A673 (cell line): ENCODE results near the gene FAM50B. TPM values are rescaled to one million over a fixed set of nuclear protein-coding genes. Genes with fewer than 3 reads are reported as not detected.

Experiments used
- BruUV-seq: library from RNA; stranded (reverse); fragments of 400-500 nt; replicated peaks from 2 replicates; lab custom pipeline; 2021; lab: Mats Ljungman, UMichigan
- CTCF ChIA-PET: fragments of 300-600 bp; sonication (Branson Sonifier 250); formaldehyde crosslinking; loops from one replicate; lab custom pipeline; 2022; ENCODE audit warnings: antibody characterized with exemption; lab: Charles Lee
- POLR2A ChIA-PET: fragments of 300-600 bp; sonication (Branson Sonifier 250); formaldehyde crosslinking; loops from one replicate; lab custom pipeline; 2022; ENCODE audit warnings: antibody characterized with exemption; ENCODE audit not compliant: low non-redundant PET; lab: Charles Lee
- DNase-seq: peaks from one replicate; pipeline ENCODE4 v3.0.0-alpha.2; 2015; ENCODE audit warnings: low spot score
- H3K27ac ChIP-seq: fragments of 200-600 bp; sonication (generic); 2 replicates; pipeline ENCODE4 v1.5.1; 2016; ENCODE audit warnings: mixed run types, low read depth, mild to moderate bottlenecking, mixed read lengths, antibody characterized with exemption, low read length; ENCODE audit not compliant: poor library complexity, severe bottlenecking
- H3K27me3 ChIP-seq: fragments of 200-600 bp; sonication (generic); replicated peaks from 2 replicates; pipeline ENCODE4 v1.6.1; 2017; ENCODE audit warnings: mixed run types, low read depth, mild to moderate bottlenecking, mixed read lengths, antibody characterized with exemption, low read length; ENCODE audit not compliant: insufficient read depth, poor library complexity
- H3K36me3 ChIP-seq: fragments of 200-600 bp; sonication (generic); 2 replicates; pipeline ENCODE4 v1.6.1; 2016; ENCODE audit warnings: mixed run types, mild to moderate bottlenecking, mixed read lengths, antibody characterized with exemption, low read length; ENCODE audit not compliant: insufficient read depth, poor library complexity, severe bottlenecking
- H3K4me1 ChIP-seq: fragments of 200-600 bp; sonication (generic); 2 replicates; pipeline ENCODE4 v1.6.1; 2017; ENCODE audit warnings: mixed run types, mild to moderate bottlenecking, mixed read lengths, antibody characterized with exemption, low read length; ENCODE audit not compliant: insufficient read depth, poor library complexity, severe bottlenecking
- H3K4me3 ChIP-seq: fragments of 200-600 bp; sonication (generic); 2 replicates; pipeline ENCODE4 v1.5.1; 2016; ENCODE audit warnings: low read depth, mixed run types, mild to moderate bottlenecking, mixed read lengths, low read length; ENCODE audit not compliant: poor library complexity, severe bottlenecking
- H3K9me3 ChIP-seq: fragments of 200-600 bp; sonication (generic); 2 replicates; pipeline ENCODE4 v1.6.1; 2016; ENCODE audit warnings: mixed run types, low read depth, mild to moderate bottlenecking, mixed read lengths, antibody characterized with exemption, low read length; ENCODE audit not compliant: poor library complexity, severe bottlenecking
- EZH2 ChIP-seq: fragments of 200-600 bp; sonication (generic); IDR thresholded peaks from 2 replicates; pipeline ENCODE4 v1.6.1; 2017; ENCODE audit warnings: borderline replicate concordance, low read depth, mild to moderate bottlenecking, mixed read lengths, antibody characterized with exemption, low read length; ENCODE audit not compliant: poor library complexity, severe bottlenecking
- intact Hi-C: fragments of 100-400 bp; cut with micrococcal nuclease; formaldehyde crosslinking; loops from one replicate; pipeline ENCODE4 v1.10.0; 2022; ENCODE audit not compliant: unreplicated experiment
- total RNA-seq: library from RNA; stranded (reverse); gene quantifications from 2 replicates; pipeline ENCODE4 v1.2.3, GENCODE V29; 2021
- TF ChIP-seq, protein P1 (sequence below): fragments of 300-800, 200-600 bp; sonication (generic); conservative IDR thresholded peaks from 2 replicates; pipeline ENCODE4 v1.5.1; 2017; ENCODE audit warnings: low read depth, mild to moderate bottlenecking, antibody characterized with exemption, low read length, moderate library complexity, mixed read lengths

The FAM50B gene
- total RNA-seq, 1 experiment from 2014 or later = 10.1 TPM

DNA sequence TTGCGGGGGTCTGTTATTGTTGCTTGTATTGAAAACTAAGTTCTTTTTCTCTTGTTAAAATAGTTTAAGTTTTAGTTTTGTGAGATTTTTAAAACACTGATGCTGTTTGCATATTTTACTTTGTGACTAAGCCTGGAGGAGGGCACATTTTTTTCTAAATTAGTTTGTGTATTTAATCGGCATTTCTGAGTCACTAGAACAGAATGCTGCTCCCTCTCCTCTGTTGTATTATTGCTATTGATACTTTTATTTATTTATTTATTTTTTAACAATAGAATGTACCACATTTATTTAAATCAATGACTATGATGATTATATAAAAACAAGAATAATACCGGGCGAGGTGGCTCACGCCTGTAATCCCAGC is 5.1 kb upstream of the FAM50B start:
- no peak for DNase-seq
- ChIA-PET POLR2A (no interaction called here), CTCF (no interaction called here)
- H3K27me3 ChIP-seq = no peaks in the 10 kb centered on the region
- TF ChIP-seq, protein P1, sequence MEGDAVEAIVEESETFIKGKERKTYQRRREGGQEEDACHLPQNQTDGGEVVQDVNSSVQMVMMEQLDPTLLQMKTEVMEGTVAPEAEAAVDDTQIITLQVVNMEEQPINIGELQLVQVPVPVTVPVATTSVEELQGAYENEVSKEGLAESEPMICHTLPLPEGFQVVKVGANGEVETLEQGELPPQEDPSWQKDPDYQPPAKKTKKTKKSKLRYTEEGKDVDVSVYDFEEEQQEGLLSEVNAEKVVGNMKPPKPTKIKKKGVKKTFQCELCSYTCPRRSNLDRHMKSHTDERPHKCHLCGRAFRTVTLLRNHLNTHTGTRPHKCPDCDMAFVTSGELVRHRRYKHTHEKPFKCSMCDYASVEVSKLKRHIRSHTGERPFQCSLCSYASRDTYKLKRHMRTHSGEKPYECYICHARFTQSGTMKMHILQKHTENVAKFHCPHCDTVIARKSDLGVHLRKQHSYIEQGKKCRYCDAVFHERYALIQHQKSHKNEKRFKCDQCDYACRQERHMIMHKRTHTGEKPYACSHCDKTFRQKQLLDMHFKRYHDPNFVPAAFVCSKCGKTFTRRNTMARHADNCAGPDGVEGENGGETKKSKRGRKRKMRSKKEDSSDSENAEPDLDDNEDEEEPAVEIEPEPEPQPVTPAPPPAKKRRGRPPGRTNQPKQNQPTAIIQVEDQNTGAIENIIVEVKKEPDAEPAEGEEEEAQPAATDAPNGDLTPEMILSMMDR = no peak
- no peak for TF ChIP-seq EZH2
- no TSS peak for BruUV-seq
- peaks cover 6% of the 10 kb centered on the region for H3K4me1 ChIP-seq
- no peak overlapping the region for H3K4me3 ChIP-seq
- no peaks in the 10 kb centered on the region for H3K36me3 ChIP-seq
- intact Hi-C loops = no loop called here
- H3K9me3 ChIP-seq = no peaks in the 10 kb centered on the region
- no peak overlapping the region for H3K27ac ChIP-seq

DNA sequence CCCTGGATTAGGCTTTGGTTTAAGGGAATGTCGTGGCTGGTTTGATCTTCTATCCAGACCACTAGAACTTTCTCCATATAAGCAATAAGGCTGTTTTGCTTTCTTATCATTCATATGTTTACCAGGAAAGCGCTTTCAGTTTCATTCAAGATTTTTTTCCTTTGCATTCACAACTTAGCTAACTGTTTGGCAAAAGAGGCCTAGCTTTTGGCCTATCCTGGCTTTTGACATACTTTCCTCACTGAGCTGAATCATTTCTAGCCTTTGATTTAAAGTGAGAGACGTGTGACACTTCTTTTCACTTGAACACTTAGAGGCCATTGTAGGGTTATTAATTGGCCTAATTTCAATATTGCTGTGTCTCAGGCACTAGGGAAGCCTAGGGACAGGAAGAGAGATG is 1.7 kb upstream of the FAM50B start:
- H3K4me3 ChIP-seq = no peak overlapping the region
- BruUV-seq = no TSS peak
- intact Hi-C loops = loop anchor here (5.0 kb wide), 1 partner anchor 95 kb away; the partner anchor contains the start of gene PXDC1

DNA sequence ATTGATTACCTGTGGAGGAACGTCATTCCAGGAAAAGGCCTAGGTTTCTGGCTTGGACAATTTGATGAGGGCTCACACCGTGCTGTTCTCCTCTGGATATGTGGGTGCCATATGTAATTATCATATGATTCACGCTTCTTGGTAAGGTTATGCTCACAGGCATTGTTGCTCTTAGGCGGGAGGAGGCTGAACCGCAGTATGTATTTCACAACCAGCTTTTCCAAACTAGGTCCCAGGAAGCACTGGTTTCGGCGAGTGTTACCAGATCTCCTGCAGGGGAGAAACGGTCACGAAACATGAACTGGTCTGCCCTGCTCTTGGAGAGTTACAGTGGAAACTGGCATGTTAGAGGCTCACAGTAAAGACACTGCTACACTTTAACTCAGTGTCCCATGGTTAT is 793 bp upstream of the FAM50B start:
- Histone ChIP-seq H3K36me3 (no peaks in the 10 kb centered on the region), H3K4me1 (no peaks in the 10 kb centered on the region), H3K27ac (peak overlapping the region; percentile 24), H3K27me3 (no peaks in the 10 kb centered on the region), H3K4me3 (peak overlapping the region; percentile 68), H3K9me3 (no peaks in the 10 kb centered on the region)
- ChIA-PET CTCF (interaction anchor here (0.6 to 1.7 kb wide), 26 partner anchors 8 to 1904 kb away, joined by 3 to 26 read pairs (median 4); no protein-coding TSS in a partner anchor), POLR2A (interaction anchor here (0.6 kb wide), 1 partner anchor 173 kb away, joined by 4 read pairs; a partner anchor contains a TSS)
- BruUV-seq = no TSS peak
- DNase-seq = no peak
- intact Hi-C loops = loop anchor here (5.0 kb wide), 1 partner anchor 96 kb away; the partner anchor contains the start of gene PXDC1
- TF ChIP-seq EZH2 = no peak
- TF ChIP-seq, protein P1 = no peak

More for the DNA sequence above, 1.7 kb upstream of the FAM50B start:
- POLR2A ChIA-PET = no interaction called here
- DNase-seq = no peak
- H3K9me3 ChIP-seq = no peaks in the 10 kb centered on the region
- TF ChIP-seq, protein P1 = no peak
- no peak for TF ChIP-seq EZH2
- no peak overlapping the region for H3K27ac ChIP-seq
- H3K4me1 ChIP-seq = no peaks in the 10 kb centered on the region
- H3K36me3 ChIP-seq = no peaks in the 10 kb centered on the region
- CTCF ChIA-PET = no interaction called here
- H3K27me3 ChIP-seq = no peaks in the 10 kb centered on the region
